ENCODE measurements around the gene ADCY4.

Gene ADCY4

DNA sequence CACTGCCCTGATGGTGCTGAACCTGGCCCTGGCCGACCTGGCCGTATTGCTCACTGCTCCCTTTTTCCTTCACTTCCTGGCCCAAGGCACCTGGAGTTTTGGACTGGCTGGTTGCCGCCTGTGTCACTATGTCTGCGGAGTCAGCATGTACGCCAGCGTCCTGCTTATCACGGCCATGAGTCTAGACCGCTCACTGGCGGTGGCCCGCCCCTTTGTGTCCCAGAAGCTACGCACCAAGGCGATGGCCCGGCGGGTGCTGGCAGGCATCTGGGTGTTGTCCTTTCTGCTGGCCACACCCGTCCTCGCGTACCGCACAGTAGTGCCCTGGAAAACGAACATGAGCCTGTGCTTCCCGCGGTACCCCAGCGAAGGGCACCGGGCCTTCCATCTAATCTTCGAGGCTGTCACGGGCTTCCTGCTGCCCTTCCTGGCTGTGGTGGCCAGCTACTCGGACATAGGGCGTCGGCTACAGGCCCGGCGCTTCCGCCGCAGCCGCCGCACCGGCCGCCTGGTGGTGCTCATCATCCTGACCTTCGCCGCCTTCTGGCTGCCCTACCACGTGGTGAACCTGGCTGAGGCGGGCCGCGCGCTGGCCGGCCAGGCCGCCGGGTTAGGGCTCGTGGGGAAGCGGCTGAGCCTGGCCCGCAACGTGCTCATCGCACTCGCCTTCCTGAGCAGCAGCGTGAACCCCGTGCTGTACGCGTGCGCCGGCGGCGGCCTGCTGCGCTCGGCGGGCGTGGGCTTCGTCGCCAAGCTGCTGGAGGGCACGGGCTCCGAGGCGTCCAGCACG lies 18.9 kb downstream of the ADCY4 start:
- DNase-seq (ENCODE audit: low read depth): no peak
- H3K4me3 ChIP-seq (ENCODE audit: low read depth, low read length): no peak overlapping the region
- TF ChIP-seq, protein P1, sequence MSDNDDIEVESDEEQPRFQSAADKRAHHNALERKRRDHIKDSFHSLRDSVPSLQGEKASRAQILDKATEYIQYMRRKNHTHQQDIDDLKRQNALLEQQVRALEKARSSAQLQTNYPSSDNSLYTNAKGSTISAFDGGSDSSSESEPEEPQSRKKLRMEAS (IDR thresholded peaks at IDR 0.05; ENCODE audit: low read depth, low read length): no peak
- TF ChIP-seq POLR2A (IDR thresholded peaks at IDR 0.05; ENCODE audit: extremely low read depth, insufficient read length) (no peak), MYC (IDR thresholded peaks at IDR 0.05; ENCODE audit: low read depth, low read length) (no peak)
- TF ChIP-seq, protein P2, sequence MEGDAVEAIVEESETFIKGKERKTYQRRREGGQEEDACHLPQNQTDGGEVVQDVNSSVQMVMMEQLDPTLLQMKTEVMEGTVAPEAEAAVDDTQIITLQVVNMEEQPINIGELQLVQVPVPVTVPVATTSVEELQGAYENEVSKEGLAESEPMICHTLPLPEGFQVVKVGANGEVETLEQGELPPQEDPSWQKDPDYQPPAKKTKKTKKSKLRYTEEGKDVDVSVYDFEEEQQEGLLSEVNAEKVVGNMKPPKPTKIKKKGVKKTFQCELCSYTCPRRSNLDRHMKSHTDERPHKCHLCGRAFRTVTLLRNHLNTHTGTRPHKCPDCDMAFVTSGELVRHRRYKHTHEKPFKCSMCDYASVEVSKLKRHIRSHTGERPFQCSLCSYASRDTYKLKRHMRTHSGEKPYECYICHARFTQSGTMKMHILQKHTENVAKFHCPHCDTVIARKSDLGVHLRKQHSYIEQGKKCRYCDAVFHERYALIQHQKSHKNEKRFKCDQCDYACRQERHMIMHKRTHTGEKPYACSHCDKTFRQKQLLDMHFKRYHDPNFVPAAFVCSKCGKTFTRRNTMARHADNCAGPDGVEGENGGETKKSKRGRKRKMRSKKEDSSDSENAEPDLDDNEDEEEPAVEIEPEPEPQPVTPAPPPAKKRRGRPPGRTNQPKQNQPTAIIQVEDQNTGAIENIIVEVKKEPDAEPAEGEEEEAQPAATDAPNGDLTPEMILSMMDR (IDR thresholded peaks at IDR 0.05; ENCODE audit: low read depth, low read length): no peak

DNA sequence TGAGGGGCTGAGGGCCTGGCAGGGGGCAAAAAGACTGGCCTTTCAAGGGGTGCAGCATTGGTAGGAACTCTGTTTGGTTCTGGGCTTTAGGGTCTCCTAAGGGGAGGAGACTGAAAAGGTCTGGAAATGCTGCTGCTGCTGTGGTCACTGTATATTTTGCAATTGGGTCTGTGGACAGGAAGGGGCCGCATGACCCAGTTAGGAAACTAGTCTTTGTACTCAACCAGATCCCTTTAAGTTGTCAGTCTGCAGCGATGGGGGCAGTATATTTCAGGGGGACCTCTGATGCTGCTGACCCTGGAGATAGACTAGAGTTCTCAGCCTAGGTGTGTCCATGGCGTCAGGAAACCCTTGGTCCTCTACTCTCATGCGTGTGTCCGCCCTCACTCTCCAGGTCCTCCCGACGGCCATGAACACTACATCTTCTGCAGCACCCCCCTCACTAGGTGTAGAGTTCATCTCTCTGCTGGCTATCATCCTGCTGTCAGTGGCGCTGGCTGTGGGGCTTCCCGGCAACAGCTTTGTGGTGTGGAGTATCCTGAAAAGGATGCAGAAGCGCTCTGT lies 19.5 kb downstream of the ADCY4 start:
- no peak for DNase-seq (ENCODE audit: low read depth)
- TF ChIP-seq MYC (IDR thresholded peaks at IDR 0.05; ENCODE audit: low read depth, low read length): no peak
- TF ChIP-seq, protein P2 (IDR thresholded peaks at IDR 0.05; ENCODE audit: low read depth, low read length): no peak
- TF ChIP-seq, protein P1 (IDR thresholded peaks at IDR 0.05; ENCODE audit: low read depth, low read length): no peak
- no peak for TF ChIP-seq POLR2A (IDR thresholded peaks at IDR 0.05; ENCODE audit: extremely low read depth, insufficient read length)

DNA sequence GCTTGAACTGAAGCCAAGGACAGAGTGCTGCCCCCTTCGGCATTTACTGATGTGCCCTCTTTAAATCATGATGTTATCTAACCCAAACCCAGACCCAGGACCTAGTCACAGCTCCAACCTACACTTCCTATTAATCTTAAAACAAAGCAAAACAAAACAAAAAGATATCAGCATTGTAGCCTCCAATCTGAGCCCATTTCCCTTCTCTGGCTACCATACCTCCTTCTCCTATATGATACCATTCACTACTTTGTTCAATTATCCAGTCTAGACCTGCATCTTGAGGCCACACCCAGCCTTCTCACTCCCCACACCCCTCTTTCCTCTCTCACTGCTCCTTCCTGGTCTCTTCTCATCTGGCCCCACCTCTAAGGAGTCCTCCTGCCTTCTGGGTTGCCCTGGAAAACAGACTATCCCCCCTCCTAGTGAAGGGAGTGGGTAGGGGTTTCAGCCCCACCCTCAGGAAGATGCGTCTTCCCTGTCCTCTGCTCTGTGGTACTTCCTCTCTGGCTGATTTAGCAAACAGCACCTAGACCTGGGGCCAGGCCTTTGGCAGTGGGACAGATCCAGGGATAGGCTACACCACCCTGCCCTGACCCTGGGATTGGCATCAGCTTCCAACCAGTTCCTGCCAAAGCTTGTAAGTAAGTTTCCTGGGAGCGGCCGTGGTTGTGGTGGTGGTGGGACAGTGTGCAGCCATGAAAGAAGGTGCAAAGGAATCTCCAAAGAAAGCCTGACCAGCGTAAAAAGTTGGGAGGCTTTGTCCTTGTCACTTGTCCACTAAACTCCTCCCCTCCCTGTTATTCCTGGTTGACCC lies 20.3 kb downstream of the ADCY4 start:
- no peak for DNase-seq (ENCODE audit: low read depth)
- no peak overlapping the region for H3K4me3 ChIP-seq (ENCODE audit: low read depth, low read length)
- TF ChIP-seq, protein P1 (IDR thresholded peaks at IDR 0.05; ENCODE audit: low read depth, low read length): no peak
- no peak for TF ChIP-seq MYC (IDR thresholded peaks at IDR 0.05; ENCODE audit: low read depth, low read length)
- TF ChIP-seq POLR2A (IDR thresholded peaks at IDR 0.05; ENCODE audit: extremely low read depth, insufficient read length): no peak
- TF ChIP-seq, protein P2 (IDR thresholded peaks at IDR 0.05; ENCODE audit: low read depth, low read length): no peak

More for the DNA sequence above, 19.5 kb downstream of the ADCY4 start:
- no peak overlapping the region for H3K4me3 ChIP-seq (ENCODE audit: low read depth, low read length)

DNA sequence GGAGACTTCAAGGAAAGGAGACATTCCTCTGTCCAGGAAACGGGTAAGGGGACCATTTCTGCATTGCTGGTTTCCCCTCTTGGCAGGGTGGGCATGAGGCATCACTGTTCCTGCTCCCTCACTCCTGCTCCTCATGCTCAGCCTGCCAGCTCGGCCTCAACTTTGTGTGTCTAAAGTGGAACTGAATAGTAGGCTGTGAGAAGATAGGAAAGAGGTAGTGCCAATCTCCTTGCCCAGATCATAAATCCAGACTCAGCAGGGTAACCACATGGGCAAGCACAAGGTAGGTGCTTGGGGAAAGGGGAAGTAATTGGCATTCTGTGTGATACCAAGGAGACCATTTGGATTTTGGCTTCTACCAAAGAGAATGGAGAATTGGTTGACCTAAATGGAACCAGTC lies 21.0 kb downstream of the ADCY4 start:
- no peak overlapping the region for H3K4me3 ChIP-seq (ENCODE audit: low read depth, low read length)
- peak; percentile 20 for DNase-seq (ENCODE audit: low read depth)
- TF ChIP-seq MYC (IDR thresholded peaks at IDR 0.05; ENCODE audit: low read depth, low read length) (no peak), POLR2A (IDR thresholded peaks at IDR 0.05; ENCODE audit: extremely low read depth, insufficient read length) (no peak)
- TF ChIP-seq, protein P1 (IDR thresholded peaks at IDR 0.05; ENCODE audit: low read depth, low read length): no peak; the same call in 1 of the 2 replicates
- TF ChIP-seq, protein P2 (IDR thresholded peaks at IDR 0.05; ENCODE audit: low read depth, low read length): no peak

DNA sequence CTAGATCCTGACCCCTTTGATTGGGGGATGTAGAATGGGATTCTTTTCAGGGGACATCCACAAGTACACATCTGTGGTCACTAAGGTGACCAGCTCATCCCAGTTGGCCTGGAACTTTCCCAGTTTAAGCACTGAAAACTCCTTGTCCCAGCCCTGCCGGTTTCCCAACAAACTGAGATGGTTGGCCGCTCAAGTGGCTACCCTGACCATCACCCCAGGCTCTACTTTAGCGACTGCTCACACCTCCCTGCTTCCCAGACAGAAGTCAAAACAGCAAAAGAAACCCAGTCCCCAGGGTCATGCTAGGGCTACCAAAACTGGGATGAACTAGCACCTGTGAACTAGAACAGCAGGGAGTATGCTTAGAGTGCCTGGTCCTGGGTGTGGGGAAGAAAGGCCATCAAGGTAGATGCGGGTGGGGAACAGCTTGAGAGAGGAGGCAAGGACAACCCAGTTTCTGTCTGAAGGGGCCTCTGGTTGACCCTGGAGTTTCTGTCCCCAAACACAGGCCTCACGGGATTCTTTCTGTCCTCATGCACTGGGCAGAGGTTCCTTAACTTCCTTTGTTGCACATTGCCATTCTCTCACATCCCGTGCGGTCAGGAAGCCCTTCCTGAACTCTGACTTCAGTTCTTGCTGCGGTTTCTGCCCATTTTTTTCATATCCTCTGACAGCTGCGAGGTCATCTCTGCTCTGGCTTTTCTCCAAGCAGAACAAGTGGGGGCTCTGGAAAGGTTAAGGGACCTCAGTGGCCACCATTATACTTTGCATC lies 21.9 kb downstream of the ADCY4 start:
- DNase-seq (ENCODE audit: low read depth): peak; percentile 74
- TF ChIP-seq, protein P2 (IDR thresholded peaks at IDR 0.05; ENCODE audit: low read depth, low read length): no peak
- TF ChIP-seq POLR2A (IDR thresholded peaks at IDR 0.05; ENCODE audit: extremely low read depth, insufficient read length): no peak
- TF ChIP-seq, protein P1 (IDR thresholded peaks at IDR 0.05; ENCODE audit: low read depth, low read length): no peak
- TF ChIP-seq MYC (IDR thresholded peaks at IDR 0.05; ENCODE audit: low read depth, low read length): peak; percentile 28; the same call in 1 of the 2 replicates
- H3K4me3 ChIP-seq (ENCODE audit: low read depth, low read length): no peak overlapping the region
